DND-41 (cell line): ENCODE results near the gene HAO1.

Experiments
- ATAC-seq: fragments of 200-7000 bp; cut with Tn5 transposase; 3 replicates; pipeline ENCODE4 v1.9.1; 2021; ENCODE audit warnings: low read depth; ENCODE audit not compliant: insufficient read depth
- DNase-seq: peaks from one replicate; pipeline ENCODE4 v3.0.0-alpha.2; 2020
- H2AFZ ChIP-seq: 2 replicates; pipeline ENCODE4 v1.6.0; 2012; ENCODE audit warnings: low read depth, low read length
- H3K27ac ChIP-seq: 2 replicates; pipeline ENCODE4 v1.5.1; 2012; ENCODE audit warnings: low read length, inconsistent platforms
- H3K27me3 ChIP-seq: fragments of 200-600 bp; sonication (generic); 2 replicates; pipeline ENCODE4 v1.6.0; 2012; ENCODE audit warnings: low read length, mild to moderate bottlenecking, inconsistent platforms; ENCODE audit not compliant: insufficient read depth, poor library complexity
- H3K36me3 ChIP-seq: 2 replicates; pipeline ENCODE4 v1.5.1; 2012; ENCODE audit warnings: low read length, inconsistent platforms; ENCODE audit not compliant: insufficient read depth
- H3K4me1 ChIP-seq: 2 replicates; pipeline ENCODE4 v1.5.1; 2012; ENCODE audit warnings: mild to moderate bottlenecking, low read length; ENCODE audit not compliant: insufficient read depth
- H3K4me2 ChIP-seq: 2 replicates; pipeline ENCODE4 v1.6.0; 2012; ENCODE audit warnings: mild to moderate bottlenecking, moderate library complexity, low read length, inconsistent platforms; ENCODE audit not compliant: insufficient read depth
- H3K4me3 ChIP-seq, 2 experiments: fragments of 200-600 bp in 1 of 2; shearing (Covaris generic) in 1 of 2; 2 replicates each; pipeline ENCODE4 v1.5.1; 2012 to 2016; ENCODE audit warnings: inconsistent platforms in 2 of 2, low read length in 2 of 2, mild to moderate bottlenecking in 2 of 2, low read depth in 1 of 2, moderate library complexity in 1 of 2
- H3K79me2 ChIP-seq: 2 replicates; pipeline ENCODE4 v1.6.0; 2012; ENCODE audit warnings: low read length, inconsistent platforms; ENCODE audit not compliant: insufficient read depth
- H3K9ac ChIP-seq: 2 replicates; pipeline ENCODE4 v1.6.0; 2012; ENCODE audit warnings: low read depth, mild to moderate bottlenecking, inconsistent platforms, low read length, moderate library complexity
- H3K9me3 ChIP-seq: 2 replicates; pipeline ENCODE4 v1.5.1; 2012; ENCODE audit warnings: low read length, moderate library complexity, mild to moderate bottlenecking, inconsistent platforms; ENCODE audit not compliant: insufficient read depth, severe bottlenecking
- H4K20me1 ChIP-seq: 2 replicates; pipeline ENCODE4 v1.6.0; 2012; ENCODE audit warnings: low read length; ENCODE audit not compliant: insufficient read depth
- CTCF ChIP-seq: IDR thresholded peaks from 2 replicates; pipeline ENCODE4 v1.5.1; 2012; ENCODE audit warnings: borderline replicate concordance, low read length, moderate library complexity, mild to moderate bottlenecking; ENCODE audit not compliant: poor library complexity, severe bottlenecking; ENCODE audit errors: extremely low read depth
- EZH2 ChIP-seq: IDR thresholded peaks from 3 replicates; pipeline ENCODE4 v1.6.1; 2012; ENCODE audit warnings: borderline replicate concordance, low read depth, mild to moderate bottlenecking, moderate library complexity, low read length, inconsistent platforms; ENCODE audit not compliant: severe bottlenecking

The HAO1 gene

GRCh38 chr20:7981374-7981773 lies 41.1 kb upstream of the HAO1 start:
- Histone ChIP-seq H4K20me1 (no peaks in the 10 kb centered on the region), H3K79me2 (no peaks in the 10 kb centered on the region), H3K27ac (no peak overlapping the region), H3K36me3 (peaks cover 20% of the 10 kb centered on the region; the same call in 1 of the 2 replicates), H3K9me3 (no peaks in the 10 kb centered on the region), H2AFZ (no peak overlapping the region), H3K4me3 (no peak overlapping the region), H3K4me1 (no peaks in the 10 kb centered on the region), H3K4me2 (no peak overlapping the region), H3K27me3 (no peaks in the 10 kb centered on the region), H3K9ac (no peak overlapping the region)
- DNase-seq (no peak), ATAC-seq (no peak)
- TF ChIP-seq EZH2 (no peak), CTCF (no peak)

DNA sequence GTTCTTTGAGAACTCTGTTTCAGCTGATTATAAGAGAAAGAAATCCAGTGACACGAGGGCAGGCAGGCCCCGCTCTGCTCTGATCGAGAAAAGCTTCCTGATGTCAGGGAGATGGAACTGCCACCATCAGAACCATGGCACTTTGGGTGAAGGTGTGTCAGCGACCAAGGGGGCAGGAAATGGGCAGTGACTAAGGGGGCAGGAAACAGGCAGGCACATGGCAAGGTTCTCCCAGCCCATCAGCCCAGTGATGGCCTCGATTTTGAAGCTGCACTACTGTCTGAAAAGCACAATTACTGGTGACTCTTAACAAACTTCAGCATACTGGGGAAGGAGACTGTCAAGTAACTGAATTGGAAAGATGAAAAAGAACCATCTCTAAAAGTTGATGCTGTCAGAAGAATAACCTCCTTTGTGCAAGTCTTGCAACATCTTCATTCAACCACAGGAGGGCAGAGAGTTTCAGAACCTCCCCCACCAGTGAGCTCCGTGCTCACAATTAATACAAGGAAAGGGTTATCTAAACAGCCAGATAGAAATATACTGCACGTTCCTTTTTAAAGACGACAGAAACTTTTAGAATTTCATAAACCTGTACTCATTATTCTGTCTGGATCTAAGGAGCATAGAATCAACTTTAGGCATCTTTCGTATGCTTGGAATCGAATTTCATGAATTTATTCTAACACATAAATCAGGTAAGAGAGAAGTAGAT lies 40.2 kb upstream of the HAO1 start:
- Histone ChIP-seq H3K36me3 (peaks cover 20% of the 10 kb centered on the region; the same call in 1 of the 2 replicates), H2AFZ (no peak overlapping the region), H3K9ac (no peak overlapping the region), H3K27ac (no peak overlapping the region), H3K4me2 (no peak overlapping the region), H3K79me2 (no peaks in the 10 kb centered on the region), H3K27me3 (no peaks in the 10 kb centered on the region), H4K20me1 (no peaks in the 10 kb centered on the region), H3K9me3 (no peaks in the 10 kb centered on the region), H3K4me1 (no peaks in the 10 kb centered on the region), H3K4me3 (no peak overlapping the region)
- TF ChIP-seq CTCF (peak; percentile 60), EZH2 (no peak)
- ATAC-seq (peak; percentile 58; the same call in 2 of the 3 replicates), DNase-seq (no peak)

GRCh38 chr20:7977709-7978108 lies 37.5 kb upstream of the HAO1 start:
- Histone ChIP-seq H3K4me3 (no peak overlapping the region), H3K36me3 (peaks cover 17% of the 10 kb centered on the region; the same call in 1 of the 2 replicates), H3K9me3 (no peaks in the 10 kb centered on the region), H3K27ac (no peak overlapping the region), H3K4me2 (no peak overlapping the region), H3K9ac (no peak overlapping the region), H3K4me1 (no peaks in the 10 kb centered on the region), H4K20me1 (no peaks in the 10 kb centered on the region), H3K27me3 (peaks cover 8% of the 10 kb centered on the region), H2AFZ (no peak overlapping the region), H3K79me2 (no peaks in the 10 kb centered on the region)
- no peak for ATAC-seq
- TF ChIP-seq EZH2 (no peak), CTCF (no peak)
- no peak for DNase-seq
